GM13977 (cell line): ENCODE measurements around the gene TMEM30A.
A peak's percentile ranks its signal among the peaks of the same experiment; 100 is the strongest.

Experiments
- DNase-seq: peaks from one replicate; pipeline ENCODE4 v3.0.0; 2012; ENCODE audit warnings: low spot score
- in situ Hi-C: fragments of 300-500 bp; cut with MboI; formaldehyde crosslinking; loops from one replicate; pipeline ENCODE4 v1.12.0; 2022; ENCODE audit warnings: low sequenced_read_pairs, low pct_unique_long_range_greater_than_20kb, mixed read lengths, inconsistent platforms; ENCODE audit not compliant: unreplicated experiment
- TF ChIP-seq, protein P1 (sequence below): IDR thresholded peaks from 2 replicates; pipeline ENCODE4 v1.5.1; 2012; ENCODE audit warnings: mild to moderate bottlenecking, control low read depth; ENCODE audit not compliant: insufficient read depth; ENCODE audit errors: extremely low read depth, missing control alignments

The TMEM30A gene

DNA sequence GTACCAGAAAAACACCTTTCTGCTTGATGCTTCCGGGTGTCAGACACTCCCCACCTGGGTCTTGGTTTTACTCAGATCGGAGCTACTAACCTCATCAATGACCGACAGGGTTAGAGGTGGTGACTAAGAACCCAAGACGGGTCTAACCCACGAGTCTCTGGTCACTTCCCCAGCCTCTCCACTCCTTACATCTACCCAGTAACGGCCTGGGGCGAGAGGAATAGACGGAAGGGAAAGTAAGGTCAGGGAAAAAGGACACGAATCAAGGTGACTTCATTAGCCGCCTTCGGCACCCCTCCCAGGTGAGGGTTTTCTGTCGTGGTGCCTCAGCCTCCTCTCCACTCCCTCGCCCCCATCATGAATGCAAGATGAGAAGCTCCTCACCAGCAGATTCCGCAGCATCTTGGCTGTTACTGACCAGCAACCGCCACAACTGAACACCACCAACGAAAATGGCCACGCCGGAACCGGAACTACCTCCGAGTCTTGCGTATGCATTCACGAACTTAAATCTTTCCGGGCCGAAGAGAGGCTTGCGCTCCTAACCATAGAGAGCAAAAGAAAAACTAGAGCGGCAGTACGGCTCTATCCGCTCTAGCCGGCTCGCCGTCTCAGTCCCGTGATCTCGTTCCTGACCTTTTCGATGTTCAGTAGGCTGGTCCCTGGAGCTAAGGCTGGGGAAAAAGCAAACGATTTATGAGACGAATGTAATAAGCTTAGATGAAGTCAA is 41.1 kb downstream of the TMEM30A start, which contains the start of gene COX7A2:
COX7A2 (minus strand) TSS at position 469 of the 730 bp plus-strand sequence; CDS start at position 402, 67 bp downstream.
- DNase-seq: peak; percentile 79
- in situ Hi-C loops: no loop called here
- TF ChIP-seq, protein P1, sequence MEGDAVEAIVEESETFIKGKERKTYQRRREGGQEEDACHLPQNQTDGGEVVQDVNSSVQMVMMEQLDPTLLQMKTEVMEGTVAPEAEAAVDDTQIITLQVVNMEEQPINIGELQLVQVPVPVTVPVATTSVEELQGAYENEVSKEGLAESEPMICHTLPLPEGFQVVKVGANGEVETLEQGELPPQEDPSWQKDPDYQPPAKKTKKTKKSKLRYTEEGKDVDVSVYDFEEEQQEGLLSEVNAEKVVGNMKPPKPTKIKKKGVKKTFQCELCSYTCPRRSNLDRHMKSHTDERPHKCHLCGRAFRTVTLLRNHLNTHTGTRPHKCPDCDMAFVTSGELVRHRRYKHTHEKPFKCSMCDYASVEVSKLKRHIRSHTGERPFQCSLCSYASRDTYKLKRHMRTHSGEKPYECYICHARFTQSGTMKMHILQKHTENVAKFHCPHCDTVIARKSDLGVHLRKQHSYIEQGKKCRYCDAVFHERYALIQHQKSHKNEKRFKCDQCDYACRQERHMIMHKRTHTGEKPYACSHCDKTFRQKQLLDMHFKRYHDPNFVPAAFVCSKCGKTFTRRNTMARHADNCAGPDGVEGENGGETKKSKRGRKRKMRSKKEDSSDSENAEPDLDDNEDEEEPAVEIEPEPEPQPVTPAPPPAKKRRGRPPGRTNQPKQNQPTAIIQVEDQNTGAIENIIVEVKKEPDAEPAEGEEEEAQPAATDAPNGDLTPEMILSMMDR: no peak

DNA sequence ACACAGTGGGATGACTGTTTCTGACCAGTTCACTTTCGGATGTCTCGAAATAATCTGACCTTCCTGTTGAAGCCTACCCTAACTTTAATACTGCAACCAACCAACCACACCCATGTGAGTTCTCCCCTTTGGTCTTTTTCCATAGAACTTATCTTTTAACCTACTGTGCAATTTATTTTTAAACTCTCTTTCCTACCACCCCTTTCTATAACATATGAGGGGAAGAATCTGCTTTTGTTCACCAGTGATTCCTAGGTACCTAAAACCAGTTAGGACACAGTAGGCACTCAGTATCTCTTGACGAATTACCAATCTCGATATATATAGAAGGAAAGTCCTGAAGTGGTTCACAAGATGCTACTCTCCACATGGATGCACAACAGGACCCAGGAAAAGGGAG is 48.0 kb downstream of the TMEM30A start:
- no peak for DNase-seq
- TF ChIP-seq, protein P1: no peak
- in situ Hi-C loops: no loop called here

DNA sequence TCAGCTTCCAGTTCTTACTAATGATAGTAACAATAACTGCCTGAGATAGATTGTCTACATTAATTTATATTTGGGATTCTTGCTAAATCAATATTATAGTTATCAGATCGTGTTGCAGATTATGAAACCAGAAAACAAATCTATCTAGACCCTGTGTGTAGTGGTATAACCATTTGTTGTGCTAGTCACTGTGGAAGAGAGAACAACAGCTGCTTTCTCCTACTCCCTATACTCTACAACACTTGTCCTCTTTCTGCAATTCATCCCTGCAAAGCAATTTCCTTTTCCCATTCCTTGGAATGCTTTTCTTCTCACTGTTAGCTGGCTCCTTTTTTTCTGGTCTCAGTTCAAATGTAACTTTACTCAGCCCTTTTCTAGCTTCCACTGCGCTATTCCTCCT is 49.3 kb downstream of the TMEM30A start:
- in situ Hi-C loops: no loop called here
- no peak for DNase-seq

DNA sequence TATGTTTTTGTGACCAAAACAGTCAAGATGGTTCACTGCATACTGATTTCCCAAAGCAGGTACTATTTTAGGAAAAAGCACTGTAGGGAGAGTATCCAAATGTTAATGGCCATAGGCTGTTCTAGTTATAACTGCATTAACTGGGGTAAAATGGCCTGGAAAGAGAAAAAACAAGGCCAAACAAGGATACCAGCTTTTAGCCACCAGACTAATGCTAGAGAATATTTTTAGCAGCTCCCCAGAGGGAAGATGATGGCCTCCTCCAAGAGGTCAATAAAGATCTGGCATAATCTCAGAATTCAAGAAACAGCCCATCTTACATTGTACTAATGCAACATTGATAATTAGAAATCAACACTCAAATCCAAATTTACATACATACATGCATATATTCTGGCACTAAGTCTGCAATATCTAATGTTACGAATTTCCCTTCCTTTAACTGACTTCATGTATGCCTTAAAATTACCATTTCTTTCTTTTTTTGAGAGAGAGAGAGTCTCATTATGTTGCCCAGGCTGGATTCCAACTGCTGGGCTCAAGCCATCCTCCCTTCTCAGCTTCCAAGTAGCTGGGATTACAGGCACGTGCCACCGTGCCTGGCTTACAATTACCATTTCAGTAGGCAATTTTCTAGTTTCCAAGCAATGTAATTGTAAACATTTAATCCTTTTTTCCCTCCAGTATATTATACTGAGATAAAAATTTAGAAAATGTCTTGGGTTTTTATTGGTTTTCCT is 50.3 kb downstream of the TMEM30A start:
- TF ChIP-seq, protein P1: no peak
- in situ Hi-C loops: no loop called here
- no peak for DNase-seq

More for the DNA sequence above, 49.3 kb downstream of the TMEM30A start:
- TF ChIP-seq, protein P1: no peak

DNA sequence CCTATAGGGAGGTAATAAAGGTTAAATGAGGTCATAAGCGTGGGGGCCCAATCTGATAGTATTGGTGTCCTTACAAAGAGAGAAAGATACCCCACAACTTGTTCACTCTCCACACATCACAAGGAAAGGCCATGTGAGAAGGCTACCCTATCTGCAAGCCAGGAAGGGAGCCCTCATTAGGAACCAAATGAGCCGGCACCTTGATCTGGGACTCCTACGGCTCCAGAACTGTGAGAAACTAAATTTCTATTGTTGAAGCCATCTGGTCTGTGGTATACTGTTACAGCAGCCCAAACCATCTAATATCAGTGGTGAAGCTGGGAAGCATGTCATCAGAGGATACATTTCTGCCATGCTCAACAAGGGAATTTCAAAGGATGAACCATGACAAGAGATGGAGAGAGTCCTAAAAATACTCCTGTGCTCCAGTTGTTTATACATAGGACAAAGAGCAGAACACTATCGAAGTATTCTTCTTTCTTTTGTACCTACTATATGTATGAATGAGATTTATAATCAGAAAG is 51.4 kb downstream of the TMEM30A start:
- TF ChIP-seq, protein P1: no peak
- no peak for DNase-seq
- in situ Hi-C loops: no loop called here

DNA sequence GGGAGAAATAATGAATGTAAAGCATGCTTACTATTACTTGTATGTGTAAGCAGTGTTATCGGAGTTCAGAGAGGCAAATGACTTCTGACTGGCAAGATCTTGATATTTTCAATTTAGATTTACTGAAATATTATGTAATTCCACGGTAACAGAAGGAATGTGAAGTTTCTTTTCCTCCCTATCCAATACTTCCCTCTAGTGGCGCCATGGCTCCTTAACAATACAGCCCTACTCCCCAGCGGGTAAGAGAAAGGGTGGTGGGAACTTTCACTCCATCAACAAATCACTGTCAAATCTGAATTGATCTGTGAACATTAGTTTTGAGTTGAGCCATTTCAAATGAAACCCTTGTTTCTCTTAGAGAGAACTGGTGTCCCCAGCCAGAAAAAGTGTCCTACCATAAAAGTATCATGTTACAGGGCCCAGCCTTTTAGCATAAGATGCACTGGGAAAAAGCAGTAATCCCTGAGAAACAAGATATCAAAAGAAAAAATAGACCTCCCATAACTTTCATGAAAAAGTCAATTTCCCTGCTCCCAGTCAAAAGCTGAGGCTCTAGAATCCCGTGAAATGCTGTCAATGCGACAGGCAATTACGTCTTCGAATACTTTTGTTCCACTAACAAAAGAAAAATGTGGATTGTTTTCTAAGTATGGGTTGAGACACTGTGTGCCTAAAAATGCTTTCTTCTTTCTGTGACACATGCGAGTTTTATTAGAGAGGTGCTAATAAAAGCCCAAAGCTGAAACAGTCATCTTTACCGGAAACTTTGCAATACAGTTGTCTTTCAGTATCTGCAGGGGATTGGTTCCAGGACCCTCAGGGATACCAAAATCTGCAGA is 53.9 kb downstream of the TMEM30A start:
- in situ Hi-C loops: no loop called here
- TF ChIP-seq, protein P1: peak; percentile 42
- DNase-seq: no peak
